Measurements from ENCODE around the gene TSKS. TPM values are rescaled to one million over a fixed set of nuclear protein-coding genes. Genes with fewer than 3 reads are reported as not detected.

TSKS gene
- total RNA-seq, 6 donors from 2014 or later = 0.15 to 0.91 (median 0.37) TPM; not detected in 3

DNA sequence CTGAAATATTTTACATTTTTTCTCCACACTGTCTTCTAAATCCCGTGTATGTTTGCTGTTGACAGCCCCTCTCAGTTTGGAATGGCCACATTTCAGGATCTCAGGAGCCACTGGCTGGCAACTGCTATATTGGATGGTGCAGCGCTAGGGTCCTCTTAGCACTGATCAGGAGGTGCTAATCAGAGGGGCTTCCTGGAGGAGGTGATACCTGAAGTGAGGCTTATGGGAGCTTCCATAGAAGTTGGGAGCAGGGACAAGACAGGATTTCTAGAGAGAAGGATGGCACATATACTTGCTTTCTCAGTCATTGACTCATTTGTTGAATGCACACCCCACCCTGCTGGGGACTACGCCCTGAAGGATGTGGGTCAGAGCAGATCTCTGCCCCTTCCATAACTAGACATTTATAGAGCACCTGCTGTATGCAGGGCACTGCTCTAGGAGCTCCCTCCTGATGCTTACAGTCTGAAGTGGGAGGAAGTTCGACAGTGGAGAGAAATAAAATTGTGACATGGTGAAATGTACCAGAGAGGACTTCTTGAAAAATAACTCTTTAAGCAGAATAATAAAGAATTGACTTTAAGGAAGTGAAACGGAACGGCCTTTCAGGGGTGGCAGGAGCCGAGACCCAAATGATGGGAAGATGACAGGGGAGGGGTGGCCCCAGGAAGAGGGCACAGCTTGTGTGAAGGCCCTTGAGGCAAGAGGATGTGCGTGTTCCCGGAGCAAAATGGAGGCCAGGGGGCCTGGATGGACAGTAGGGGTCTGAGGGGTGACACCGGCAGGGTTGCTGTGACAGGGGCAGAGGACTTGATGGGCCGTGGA lies 16.8 kb upstream of the TSKS start:
- H3K4me1 ChIP-seq = peaks cover 0 to 6% (median 2%) of the 10 kb centered on the region in 4 donors
- H3K4me3 ChIP-seq = no peak overlapping the region
- TF ChIP-seq POLR2AphosphoS5 (IDR thresholded peaks at IDR 0.05) (no peak), EP300 (IDR thresholded peaks at IDR 0.05) (no peak), POLR2A (IDR thresholded peaks at IDR 0.05) (no peak)
- TF ChIP-seq, protein P1, sequence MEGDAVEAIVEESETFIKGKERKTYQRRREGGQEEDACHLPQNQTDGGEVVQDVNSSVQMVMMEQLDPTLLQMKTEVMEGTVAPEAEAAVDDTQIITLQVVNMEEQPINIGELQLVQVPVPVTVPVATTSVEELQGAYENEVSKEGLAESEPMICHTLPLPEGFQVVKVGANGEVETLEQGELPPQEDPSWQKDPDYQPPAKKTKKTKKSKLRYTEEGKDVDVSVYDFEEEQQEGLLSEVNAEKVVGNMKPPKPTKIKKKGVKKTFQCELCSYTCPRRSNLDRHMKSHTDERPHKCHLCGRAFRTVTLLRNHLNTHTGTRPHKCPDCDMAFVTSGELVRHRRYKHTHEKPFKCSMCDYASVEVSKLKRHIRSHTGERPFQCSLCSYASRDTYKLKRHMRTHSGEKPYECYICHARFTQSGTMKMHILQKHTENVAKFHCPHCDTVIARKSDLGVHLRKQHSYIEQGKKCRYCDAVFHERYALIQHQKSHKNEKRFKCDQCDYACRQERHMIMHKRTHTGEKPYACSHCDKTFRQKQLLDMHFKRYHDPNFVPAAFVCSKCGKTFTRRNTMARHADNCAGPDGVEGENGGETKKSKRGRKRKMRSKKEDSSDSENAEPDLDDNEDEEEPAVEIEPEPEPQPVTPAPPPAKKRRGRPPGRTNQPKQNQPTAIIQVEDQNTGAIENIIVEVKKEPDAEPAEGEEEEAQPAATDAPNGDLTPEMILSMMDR (IDR thresholded peaks at IDR 0.05) = no peak
- H3K27ac ChIP-seq = peak overlapping the region in 1 of 4 donors; percentile 18
- H3K9me3 ChIP-seq = no peaks in the 10 kb centered on the region
- peak in 1 of 2 donors; percentile 63 for ATAC-seq (ENCODE audit: low FRiP score in 2 of 2)
- WGBS, 2 donors = 78 to 79% methylated on average over 11 of the region's 11 CpGs
- DNase-seq = no peak
- H3K36me3 ChIP-seq = peaks cover 11 to 40% (median 29%) of the 10 kb centered on the region in 4 donors
- H3K27me3 ChIP-seq = no peaks in the 10 kb centered on the region

DNA sequence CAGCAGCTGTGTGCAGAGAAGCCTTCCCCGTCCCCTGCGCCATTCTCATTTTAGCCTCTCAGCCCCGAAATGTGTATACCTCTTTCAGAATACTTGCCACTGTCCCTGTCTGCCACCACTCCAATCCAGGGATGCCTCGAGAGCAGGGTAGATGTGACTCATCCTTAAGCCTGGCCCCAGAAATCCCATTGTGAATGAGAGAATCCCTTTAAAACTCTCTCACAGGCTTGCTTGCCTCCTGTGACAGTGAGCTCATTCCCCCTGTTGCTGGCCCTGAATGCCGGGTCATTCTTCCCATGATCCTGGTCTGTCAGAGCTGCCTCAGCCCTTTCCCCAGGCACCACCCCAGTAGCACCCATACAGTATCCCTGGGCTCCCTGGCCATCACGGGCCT lies 13.3 kb upstream of the TSKS start:
- no peak overlapping the region for H3K4me3 ChIP-seq
- 86 to 92% methylated on average over 6 of the region's 6 CpGs for WGBS, 2 donors
- ATAC-seq (ENCODE audit: low FRiP score in 2 of 2) (no peak), DNase-seq (no peak)
- TF ChIP-seq POLR2AphosphoS5 (IDR thresholded peaks at IDR 0.05) (no peak), POLR2A (IDR thresholded peaks at IDR 0.05) (no peak)
- H3K9me3 ChIP-seq = no peaks in the 10 kb centered on the region
- H3K27me3 ChIP-seq = no peaks in the 10 kb centered on the region
- H3K4me1 ChIP-seq = peaks cover 0 to 6% (median under 1%) of the 10 kb centered on the region in 4 donors
- H3K36me3 ChIP-seq = peaks cover 0 to 14% (median 7%) of the 10 kb centered on the region in 4 donors
- H3K27ac ChIP-seq = no peak overlapping the region

DNA sequence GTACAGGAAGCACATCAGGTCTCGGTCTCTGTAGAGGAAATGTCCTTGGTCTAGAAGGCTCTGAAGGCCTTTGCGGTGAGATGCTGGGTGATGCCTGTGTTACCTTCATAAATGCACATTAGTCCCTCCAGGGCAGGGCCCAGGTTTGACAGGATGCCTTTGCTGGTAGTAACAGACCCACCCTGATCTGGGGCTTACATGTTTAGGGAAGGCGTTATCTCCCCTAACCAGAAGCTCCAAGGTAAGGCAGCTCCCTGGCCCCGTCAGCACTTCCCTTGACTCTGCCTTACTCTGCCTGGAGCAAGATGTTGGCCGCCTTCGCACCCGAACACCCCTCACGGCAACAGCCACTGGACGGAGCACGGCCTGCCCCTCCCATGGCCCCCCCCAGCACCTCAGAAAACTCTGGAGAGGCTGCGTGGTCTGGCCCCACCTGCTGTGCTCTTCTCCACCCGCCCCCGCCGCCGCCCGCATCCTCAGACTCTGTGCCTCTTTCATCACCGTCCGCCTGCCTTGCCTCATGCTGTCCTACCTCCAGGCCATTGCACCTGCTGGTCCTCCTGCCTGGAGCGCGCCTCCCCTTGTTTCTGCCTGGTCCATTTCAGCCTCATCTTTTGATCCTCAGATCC lies 12.8 kb upstream of the TSKS start:
- no peak for ATAC-seq (ENCODE audit: low FRiP score in 2 of 2)
- TF ChIP-seq EP300 (IDR thresholded peaks at IDR 0.05) (no peak), POLR2A (IDR thresholded peaks at IDR 0.05) (no peak), POLR2AphosphoS5 (IDR thresholded peaks at IDR 0.05) (no peak)
- TF ChIP-seq, protein P1 (IDR thresholded peaks at IDR 0.05) = no peak
- no peaks in the 10 kb centered on the region for H3K27me3 ChIP-seq
- H3K36me3 ChIP-seq = peaks cover 0 to 14% (median 7%) of the 10 kb centered on the region in 4 donors
- H3K27ac ChIP-seq = no peak overlapping the region
- H3K4me3 ChIP-seq = no peak overlapping the region
- WGBS, 2 donors = 89 to 94% methylated on average over 19 of the region's 20 CpGs
- no peaks in the 10 kb centered on the region for H3K9me3 ChIP-seq
- H3K4me1 ChIP-seq = peaks cover 0 to 6% (median 0%) of the 10 kb centered on the region in 4 donors
- DNase-seq = peak in 1 of 2 donors; percentile 81

DNA sequence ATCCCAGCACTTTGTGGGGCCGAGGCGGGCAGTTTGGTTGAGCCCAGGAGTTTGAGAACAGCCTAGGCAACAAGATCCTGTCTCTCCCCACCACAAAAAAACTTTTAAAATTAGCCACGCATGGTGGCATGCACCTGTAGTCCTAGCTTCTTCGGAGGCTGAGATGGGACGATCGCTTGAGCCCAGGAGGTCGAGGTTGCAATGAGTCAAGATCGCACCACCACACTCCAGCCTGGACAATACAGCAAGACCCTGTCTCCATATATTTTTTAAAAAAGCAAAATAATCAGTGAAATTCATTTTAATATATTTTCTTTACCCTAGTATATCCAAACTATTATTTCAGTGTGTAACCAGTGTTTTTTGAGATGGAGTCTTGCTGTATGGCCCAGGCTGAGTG lies 11.9 kb upstream of the TSKS start:
- no peak for TF ChIP-seq POLR2A (IDR thresholded peaks at IDR 0.05)
- no peak for TF ChIP-seq EP300 (IDR thresholded peaks at IDR 0.05)
- TF ChIP-seq, protein P1 (IDR thresholded peaks at IDR 0.05) = no peak
- TF ChIP-seq POLR2AphosphoS5 (IDR thresholded peaks at IDR 0.05) = no peak
- 96 to 99% methylated on average over 8 of the region's 8 CpGs for WGBS, 2 donors
- no peak overlapping the region for H3K4me3 ChIP-seq

DNA sequence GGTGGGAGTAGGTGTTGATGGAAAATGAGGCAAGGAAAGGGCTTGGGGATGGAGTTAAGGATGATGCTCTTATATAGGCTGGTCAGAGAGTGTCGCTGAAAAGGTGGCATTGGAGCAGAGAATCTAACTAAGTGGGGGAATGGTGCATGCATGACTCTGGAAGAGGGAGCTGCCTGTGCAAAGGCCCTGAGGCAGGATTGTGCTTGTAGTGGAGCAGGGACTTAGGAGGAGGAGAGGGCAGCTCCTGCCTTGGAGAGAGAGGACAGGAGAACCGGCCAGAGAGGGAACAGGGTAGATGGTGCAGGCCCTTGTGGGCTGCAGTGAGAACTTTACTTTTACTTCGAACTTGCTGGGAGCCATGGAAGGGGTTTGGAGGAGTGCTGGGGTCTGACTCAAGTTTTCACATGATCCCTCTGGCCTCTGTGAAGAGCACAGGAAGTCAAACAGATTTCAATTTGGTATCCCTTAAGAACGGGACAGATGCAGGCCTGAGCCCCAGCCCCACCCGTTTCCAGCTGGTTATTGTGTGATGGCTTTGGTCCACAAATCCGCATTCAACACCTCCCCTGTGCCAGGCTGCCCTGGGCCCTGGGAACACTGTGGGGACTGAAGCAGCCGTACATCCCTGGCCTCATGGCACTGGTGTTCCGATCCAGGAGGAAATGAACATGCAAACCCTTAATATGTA lies 10.7 kb upstream of the TSKS start:
- no peak for ATAC-seq (ENCODE audit: low FRiP score in 2 of 2)
- Histone ChIP-seq H3K27me3 (no peaks in the 10 kb centered on the region), H3K4me1 (peaks cover 0 to 5% (median 2%) of the 10 kb centered on the region in 4 donors), H3K9me3 (no peaks in the 10 kb centered on the region), H3K4me3 (no peak overlapping the region), H3K27ac (no peak overlapping the region), H3K36me3 (peaks cover 0 to 14% (median 7%) of the 10 kb centered on the region in 4 donors)
- WGBS, 2 donors = 77 to 79% methylated on average over 7 to 8 of the region's 8 CpGs
- DNase-seq = no peak
- TF ChIP-seq EP300 (IDR thresholded peaks at IDR 0.05) (no peak), POLR2A (IDR thresholded peaks at IDR 0.05) (no peak), POLR2AphosphoS5 (IDR thresholded peaks at IDR 0.05) (no peak)
- TF ChIP-seq, protein P1 (IDR thresholded peaks at IDR 0.05) = no peak

More for the DNA sequence above, 11.9 kb upstream of the TSKS start:
- peaks cover 0 to 6% (median 0%) of the 10 kb centered on the region in 4 donors for H3K4me1 ChIP-seq
- no peak overlapping the region for H3K27ac ChIP-seq
- DNase-seq (no peak), ATAC-seq (ENCODE audit: low FRiP score in 2 of 2) (no peak)
- no peaks in the 10 kb centered on the region for H3K27me3 ChIP-seq
- peaks cover 0 to 14% (median 7%) of the 10 kb centered on the region in 4 donors for H3K36me3 ChIP-seq
- H3K9me3 ChIP-seq = no peaks in the 10 kb centered on the region

All from upper lobe of left lung (tissue), 6 donors.